CD14-positive monocyte (primary cell): ENCODE measurements around the gene LRRC3. TPM values are rescaled to one million over a fixed set of nuclear protein-coding genes. Genes with fewer than 3 reads are reported as not detected.

ENCODE experiments used
- DNase-seq, 3 donors: peaks; one replicate each; pipeline ENCODE4 v3.0.0-alpha.2; 2011 to 2022
- H2AFZ ChIP-seq: 2 replicates; pipeline ENCODE4 v1.6.0; 2012; ENCODE audit warnings: mild to moderate bottlenecking, low read depth, low read length, inconsistent platforms; ENCODE audit not compliant: insufficient read depth, poor library complexity, severe bottlenecking
- H3K27ac ChIP-seq, 2 donors: 1 replicate in 1 of 2; 2 replicates in 1 of 2; pipeline ENCODE4 v1.5.1; 2012 to 2013; ENCODE audit warnings: low read length in 2 of 2, control low read depth in 1 of 2, inconsistent platforms in 1 of 2, low read depth in 1 of 2, mild to moderate bottlenecking in 1 of 2
- H3K27me3 ChIP-seq, 2 donors: one replicate each; pipeline versions ENCODE4 v1.6.0 to v1.6.1; 2011 to 2013; ENCODE audit warnings: low read length in 2 of 2; ENCODE audit not compliant: control insufficient read depth in 2 of 2, insufficient read depth in 2 of 2
- H3K36me3 ChIP-seq, 2 donors: replicated peaks in 1 of 2; 1 replicate in 1 of 2; 2 replicates in 1 of 2; pipeline versions ENCODE4 v1.5.1 to v1.6.1; 2012 to 2013; ENCODE audit warnings: low read length in 2 of 2, control low read depth in 1 of 2, inconsistent platforms in 1 of 2, mild to moderate bottlenecking in 1 of 2; ENCODE audit not compliant: insufficient read depth in 2 of 2, control insufficient read depth in 1 of 2
- H3K4me1 ChIP-seq, 2 donors: 1 replicate in 1 of 2; 2 replicates in 1 of 2; pipeline versions ENCODE4 v1.5.1 to v1.6.1; 2012 to 2013; ENCODE audit warnings: low read length in 2 of 2, control low read depth in 1 of 2, inconsistent platforms in 1 of 2, mild to moderate bottlenecking in 1 of 2, moderate library complexity in 1 of 2; ENCODE audit not compliant: insufficient read depth in 2 of 2, control insufficient read depth in 1 of 2
- H3K4me2 ChIP-seq: replicated peaks from 2 replicates; pipeline ENCODE3; 2012; ENCODE audit warnings: low read length, moderate library complexity, mild to moderate bottlenecking; ENCODE audit not compliant: poor library complexity, severe bottlenecking; ENCODE audit errors: extremely low read depth
- H3K4me3 ChIP-seq, 3 experiments: fragments of 200-600 bp in 1 of 3; sonication (generic) in 1 of 3; replicated peaks in 1 of 3; 1 replicate in 2 of 3; 2 replicates in 1 of 3; pipeline ENCODE4 v1.5.1; 2011 to 2013; ENCODE audit warnings: low read length in 3 of 3, mild to moderate bottlenecking in 3 of 3, control low read depth in 2 of 3, low read depth in 2 of 3, inconsistent platforms in 1 of 3, moderate library complexity in 1 of 3
- H3K79me2 ChIP-seq: 2 replicates; pipeline ENCODE4 v1.6.0; 2012; ENCODE audit warnings: mild to moderate bottlenecking, control low read depth, inconsistent platforms, low read length, moderate library complexity; ENCODE audit not compliant: insufficient read depth
- H3K9ac ChIP-seq: 2 replicates; pipeline ENCODE4 v1.6.0; 2017; ENCODE audit warnings: low read length, mild to moderate bottlenecking; ENCODE audit not compliant: insufficient read depth, poor library complexity, severe bottlenecking
- H3K9me3 ChIP-seq, 2 donors: replicated peaks in 1 of 2; 1 replicate in 1 of 2; 2 replicates in 1 of 2; pipeline versions ENCODE4 v1.5.1 to v1.6.1; 2012 to 2013; ENCODE audit warnings: low read length in 2 of 2, control low read depth in 1 of 2; ENCODE audit not compliant: control insufficient read depth in 1 of 2, insufficient read depth in 1 of 2
- H4K20me1 ChIP-seq: 2 replicates; pipeline ENCODE4 v1.6.0; 2012; ENCODE audit warnings: mild to moderate bottlenecking, low read length, control low read depth, moderate library complexity; ENCODE audit not compliant: insufficient read depth
- H3K27ac Mint-ChIP-seq, 7 donors: one replicate each; pipeline ENCODE4 v1.8.0; 2020; ENCODE audit warnings: mild to moderate bottlenecking in 7 of 7, mixed read lengths in 7 of 7, moderate library complexity in 6 of 7, inconsistent platforms in 2 of 7
- H3K27me3 Mint-ChIP-seq, 3 donors: one replicate each; pipeline ENCODE4 v1.8.0; 2021 to 2022; ENCODE audit warnings: low read depth in 3 of 3, mild to moderate bottlenecking in 3 of 3, mixed read lengths in 3 of 3, moderate library complexity in 3 of 3, inconsistent platforms in 1 of 3
- H3K36me3 Mint-ChIP-seq, 2 donors: one replicate each; pipeline ENCODE4 v1.8.0; 2020; ENCODE audit warnings: mixed read lengths in 2 of 2, inconsistent platforms in 1 of 2, mild to moderate bottlenecking in 1 of 2
- H3K4me1 Mint-ChIP-seq: one replicate; pipeline ENCODE4 v1.8.0; 2020; ENCODE audit warnings: mild to moderate bottlenecking, mixed read lengths
- H3K4me3 Mint-ChIP-seq, 2 donors: one replicate each; pipeline ENCODE4 v1.8.0; 2020; ENCODE audit warnings: mild to moderate bottlenecking in 2 of 2, mixed read lengths in 2 of 2, moderate library complexity in 1 of 2
- H3K9me3 Mint-ChIP-seq, 7 donors: one replicate each; pipeline ENCODE4 v1.8.0; 2020 to 2022; ENCODE audit warnings: mixed read lengths in 7 of 7, mild to moderate bottlenecking in 6 of 7, moderate library complexity in 6 of 7, inconsistent platforms in 2 of 7
- WGBS: methylation state at CpG from one replicate; pipeline ENCODE4 v1.1.5; 2013; ENCODE audit warnings: missing lambda C conversion rate; ENCODE audit not compliant: insufficient coverage; 5-methylcytosine and 5-hydroxymethylcytosine counted together
- intact Hi-C, 2 donors: fragments of 100-400 bp; cut with micrococcal nuclease; formaldehyde crosslinking; loops; one replicate each; pipeline versions ENCODE4 v1.15.0 to v1.15.1; 2023
- polyA plus RNA-seq, 3 donors: library from polyadenylated mRNA; depleted of rRNA in 1 of 3; unstranded in 2 of 3; stranded (reverse) in 1 of 3; fragments of 300-500 nt in 2 of 3; fragments of >200 nt in 1 of 3; fragmentation: Illumina TruSeq in 2 of 3; gene quantifications; 1 replicate in 2 of 3; 2 replicates in 1 of 3; pipeline ENCODE4 v1.2.3, GENCODE V29; 2012 to 2021
- TF ChIP-seq, protein P1 (sequence below): fragments of 200-600 bp; IDR thresholded peaks from one replicate; pipeline ENCODE4 v1.8.0; 2022; ENCODE audit warnings: antibody characterized with exemption, mild to moderate bottlenecking

The LRRC3 gene
- polyA plus RNA-seq, 3 donors = 0.30 to 0.59 (median 0.41) TPM

DNA sequence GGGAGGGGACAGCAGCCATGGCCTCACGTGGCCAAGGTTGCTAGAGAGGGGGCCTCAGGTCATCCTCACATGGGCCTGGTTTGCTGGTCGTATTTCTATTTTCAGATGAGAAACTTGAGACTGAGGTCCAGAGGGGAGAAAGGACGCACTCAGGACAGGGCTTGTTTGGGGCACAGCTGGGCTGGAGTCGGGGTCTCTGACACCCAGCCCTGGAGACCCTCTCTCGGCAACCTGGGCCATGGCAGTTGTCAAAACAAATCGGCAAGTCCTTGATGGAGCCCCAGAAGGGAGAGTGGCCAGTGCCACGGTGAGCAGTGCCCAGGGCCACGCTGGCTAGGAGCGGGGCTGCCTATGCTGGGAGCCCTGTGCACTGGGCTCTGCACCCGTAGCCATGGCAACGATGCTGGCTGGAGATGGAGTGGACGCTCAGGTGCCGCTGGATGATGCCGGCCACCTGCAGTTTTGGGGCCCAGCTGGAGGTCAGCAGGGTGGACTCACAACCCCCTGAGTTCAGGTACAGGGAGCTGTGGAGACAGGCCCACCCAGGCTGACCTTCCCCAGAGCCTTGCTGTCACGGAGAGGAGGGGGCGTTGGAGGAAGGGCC lies 11.1 kb downstream of the LRRC3 start:
- Mint-ChIP-seq H3K27me3 (peaks cover 0 to 5% (median 3%) of the 10 kb centered on the region in 3 donors), H3K27ac (no peak overlapping the region), H3K4me3 (no peak overlapping the region), H3K36me3 (no peaks in the 10 kb centered on the region), H3K4me1 (no peaks in the 10 kb centered on the region), H3K9me3 (peaks cover 0 to 3% (median 0%) of the 10 kb centered on the region in 7 donors)
- no peaks in the 10 kb centered on the region for H3K4me1 ChIP-seq
- no peaks in the 10 kb centered on the region for H3K9me3 ChIP-seq
- 96% methylated on average over 15 of the region's 16 CpGs for WGBS
- no peaks in the 10 kb centered on the region for H3K36me3 ChIP-seq
- no peak for DNase-seq
- H3K9ac ChIP-seq = no peak overlapping the region
- H3K27ac ChIP-seq = no peak overlapping the region
- intact Hi-C loops = no loop called here
- no peaks in the 10 kb centered on the region for H4K20me1 ChIP-seq
- TF ChIP-seq, protein P1, sequence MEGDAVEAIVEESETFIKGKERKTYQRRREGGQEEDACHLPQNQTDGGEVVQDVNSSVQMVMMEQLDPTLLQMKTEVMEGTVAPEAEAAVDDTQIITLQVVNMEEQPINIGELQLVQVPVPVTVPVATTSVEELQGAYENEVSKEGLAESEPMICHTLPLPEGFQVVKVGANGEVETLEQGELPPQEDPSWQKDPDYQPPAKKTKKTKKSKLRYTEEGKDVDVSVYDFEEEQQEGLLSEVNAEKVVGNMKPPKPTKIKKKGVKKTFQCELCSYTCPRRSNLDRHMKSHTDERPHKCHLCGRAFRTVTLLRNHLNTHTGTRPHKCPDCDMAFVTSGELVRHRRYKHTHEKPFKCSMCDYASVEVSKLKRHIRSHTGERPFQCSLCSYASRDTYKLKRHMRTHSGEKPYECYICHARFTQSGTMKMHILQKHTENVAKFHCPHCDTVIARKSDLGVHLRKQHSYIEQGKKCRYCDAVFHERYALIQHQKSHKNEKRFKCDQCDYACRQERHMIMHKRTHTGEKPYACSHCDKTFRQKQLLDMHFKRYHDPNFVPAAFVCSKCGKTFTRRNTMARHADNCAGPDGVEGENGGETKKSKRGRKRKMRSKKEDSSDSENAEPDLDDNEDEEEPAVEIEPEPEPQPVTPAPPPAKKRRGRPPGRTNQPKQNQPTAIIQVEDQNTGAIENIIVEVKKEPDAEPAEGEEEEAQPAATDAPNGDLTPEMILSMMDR = no peak
- H3K4me3 ChIP-seq = no peak overlapping the region
- no peaks in the 10 kb centered on the region for H3K27me3 ChIP-seq
- no peaks in the 10 kb centered on the region for H3K79me2 ChIP-seq
- no peak overlapping the region for H3K4me2 ChIP-seq
- no peak overlapping the region for H2AFZ ChIP-seq

DNA sequence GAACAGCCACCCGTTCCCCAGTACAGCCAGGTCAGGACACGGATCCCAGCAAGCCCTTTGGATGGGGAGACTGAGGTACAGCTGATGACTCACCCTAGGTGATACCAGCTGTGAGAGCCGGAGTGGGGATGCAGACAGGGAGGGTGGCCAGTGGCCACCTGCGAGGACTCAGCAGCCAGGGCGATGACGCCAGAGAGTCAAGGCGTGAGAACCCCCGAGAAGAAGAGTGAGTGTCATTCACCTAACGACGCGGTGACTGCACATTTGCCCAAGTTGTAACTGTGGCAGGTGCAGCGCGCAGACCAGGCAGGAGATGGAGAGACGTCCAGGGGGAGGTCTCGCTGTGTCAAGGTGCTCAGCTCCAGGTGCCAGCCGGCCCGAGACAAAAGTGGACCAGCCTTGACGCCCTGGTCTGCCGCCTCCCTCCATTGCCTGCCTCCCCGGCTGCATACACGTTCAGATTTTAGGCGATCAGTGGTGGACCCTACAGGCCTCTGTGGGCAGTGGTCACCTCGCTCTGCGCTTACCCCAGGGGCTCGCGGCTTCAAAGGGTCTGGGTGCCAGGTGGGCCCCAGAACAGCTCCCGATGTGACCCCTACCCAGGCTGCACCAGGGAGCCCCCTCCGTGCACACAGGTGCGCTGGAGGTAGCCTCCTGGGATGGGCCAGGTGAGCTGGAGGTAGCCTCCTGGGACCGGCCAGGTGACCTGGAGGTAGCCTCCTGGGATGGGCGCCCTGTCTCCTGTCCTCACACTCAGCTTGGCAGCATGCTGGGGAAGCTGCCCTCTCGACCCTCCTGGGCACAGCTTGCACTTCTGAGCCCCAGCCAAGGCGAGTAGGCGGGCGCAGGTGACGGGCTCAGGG lies 11.9 kb downstream of the LRRC3 start:
- Histone ChIP-seq H3K9me3 (no peaks in the 10 kb centered on the region), H3K36me3 (no peaks in the 10 kb centered on the region), H2AFZ (no peak overlapping the region), H3K4me1 (no peaks in the 10 kb centered on the region), H3K27me3 (no peaks in the 10 kb centered on the region), H4K20me1 (no peaks in the 10 kb centered on the region), H3K79me2 (no peaks in the 10 kb centered on the region), H3K4me3 (no peak overlapping the region), H3K27ac (no peak overlapping the region), H3K4me2 (no peak overlapping the region), H3K9ac (no peak overlapping the region)
- H3K4me1 Mint-ChIP-seq = no peaks in the 10 kb centered on the region
- 94% methylated on average over 36 of the region's 36 CpGs for WGBS
- intact Hi-C loops = no loop called here
- H3K27me3 Mint-ChIP-seq = peaks cover 0 to 6% (median 3%) of the 10 kb centered on the region in 3 donors
- H3K27ac Mint-ChIP-seq = no peak overlapping the region
- TF ChIP-seq, protein P1 = no peak
- DNase-seq = no peak
- H3K36me3 Mint-ChIP-seq = no peaks in the 10 kb centered on the region
- peak overlapping the region in 1 of 2 donors; percentile 24 for H3K4me3 Mint-ChIP-seq
- H3K9me3 Mint-ChIP-seq = peaks cover 0 to 3% (median 0%) of the 10 kb centered on the region in 7 donors
